Liver (tissue), 9 donors: Measurements from ENCODE around the gene KANSL3. TPM values are rescaled to one million over a fixed set of nuclear protein-coding genes. Genes with fewer than 3 reads are reported as not detected.

ENCODE experiments used
- DNase-seq: peaks from one replicate; pipeline ENCODE4 v3.0.0-alpha.2; 2017; ENCODE audit warnings: low spot score
- H3K27ac ChIP-seq, 2 donors: one replicate each; pipeline ENCODE4 v1.7.0; 2013; ENCODE audit warnings: inconsistent platforms in 2 of 2, low read length in 2 of 2, control low read depth in 1 of 2, low read depth in 1 of 2, mild to moderate bottlenecking in 1 of 2
- H3K27me3 ChIP-seq, 4 donors: one replicate each; pipeline versions ENCODE4 v1.6.1 to v1.7.0; 2013; ENCODE audit warnings: low read length in 3 of 4, inconsistent platforms in 1 of 4, mild to moderate bottlenecking in 1 of 4, moderate library complexity in 1 of 4; ENCODE audit not compliant: control insufficient read depth in 4 of 4, insufficient read depth in 4 of 4
- H3K36me3 ChIP-seq, 4 donors: one replicate each; pipeline versions ENCODE4 v1.6.1 to v1.7.0; 2013; ENCODE audit warnings: low read length in 3 of 4, mild to moderate bottlenecking in 3 of 4, low read depth in 1 of 4, moderate library complexity in 1 of 4; ENCODE audit not compliant: control insufficient read depth in 4 of 4, insufficient read depth in 3 of 4
- H3K4me1 ChIP-seq, 4 donors: one replicate each; pipeline versions ENCODE4 v1.6.1 to v1.7.0; 2013; ENCODE audit warnings: low read length in 3 of 4, mild to moderate bottlenecking in 3 of 4, moderate library complexity in 1 of 4; ENCODE audit not compliant: control insufficient read depth in 4 of 4, insufficient read depth in 4 of 4
- H3K4me3 ChIP-seq, 3 donors: one replicate each; pipeline versions ENCODE4 v1.6.1 to v1.7.0; 2013; ENCODE audit warnings: low read length in 3 of 3, control low read depth in 1 of 3, low read depth in 1 of 3, mild to moderate bottlenecking in 1 of 3
- H3K9ac ChIP-seq, 2 donors: one replicate each; pipeline ENCODE4 v1.7.0; 2013; ENCODE audit warnings: low read length in 2 of 2, mild to moderate bottlenecking in 2 of 2, moderate library complexity in 2 of 2, control low read depth in 1 of 2, low read depth in 1 of 2
- H3K9me3 ChIP-seq, 4 donors: one replicate each; pipeline versions ENCODE4 v1.6.1 to v1.7.0; 2013; ENCODE audit warnings: low read length in 3 of 4; ENCODE audit not compliant: control insufficient read depth in 4 of 4
- ATF3 ChIP-seq: IDR thresholded peaks from 2 replicates; pipeline ENCODE4 v1.6.1; 2016; ENCODE audit warnings: antibody characterized with exemption
- CTCF ChIP-seq: fragments of 150-350 bp; IDR thresholded peaks from 2 replicates; pipeline ENCODE4 v1.5.1; 2017; ENCODE audit warnings: improper control_type of control experiment, low read depth, low read length; ENCODE audit not compliant: missing input control
- EGR1 ChIP-seq, 2 donors: IDR thresholded peaks; 2 replicates each; pipeline ENCODE4 v1.6.1; 2016 to 2018; ENCODE audit warnings: antibody characterized with exemption in 2 of 2, low read depth in 2 of 2
- FOXA1 ChIP-seq: IDR thresholded peaks from 2 replicates; pipeline ENCODE4 v1.6.1; 2016; ENCODE audit warnings: antibody characterized with exemption
- GABPA ChIP-seq, 2 donors: IDR thresholded peaks in 1 of 2; conservative IDR thresholded peaks in 1 of 2; 2 replicates each; pipeline ENCODE4 v1.6.1; 2016; ENCODE audit warnings: antibody characterized with exemption in 2 of 2, mild to moderate bottlenecking in 1 of 2, moderate library complexity in 1 of 2
- HNF4A ChIP-seq, 2 donors: conservative IDR thresholded peaks; 2 replicates each; pipeline ENCODE4 v1.6.1; 2016; ENCODE audit warnings: antibody characterized with exemption in 2 of 2, mild to moderate bottlenecking in 2 of 2
- HNF4G ChIP-seq: IDR thresholded peaks from 2 replicates; pipeline ENCODE4 v1.6.1; 2016; ENCODE audit warnings: antibody characterized with exemption
- MAX ChIP-seq: IDR thresholded peaks from 2 replicates; pipeline ENCODE4 v1.6.1; 2016; ENCODE audit warnings: antibody characterized with exemption
- NR2F2 ChIP-seq: IDR thresholded peaks from 2 replicates; pipeline ENCODE4 v1.6.1; 2016; ENCODE audit warnings: antibody characterized with exemption
- RAD21 ChIP-seq, 2 donors: IDR thresholded peaks; 2 replicates each; pipeline ENCODE4 v1.6.1; 2016; ENCODE audit warnings: antibody characterized with exemption in 2 of 2, mild to moderate bottlenecking in 2 of 2
- REST ChIP-seq: IDR thresholded peaks from 2 replicates; pipeline ENCODE4 v1.6.1; 2016; ENCODE audit warnings: antibody characterized with exemption, mild to moderate bottlenecking
- SP1 ChIP-seq: IDR thresholded peaks from 2 replicates; pipeline ENCODE4 v1.6.1; 2018; ENCODE audit warnings: antibody characterized with exemption, mild to moderate bottlenecking
- TAF1 ChIP-seq: conservative IDR thresholded peaks from 2 replicates; pipeline ENCODE4 v1.6.1; 2016; ENCODE audit warnings: antibody characterized with exemption, mild to moderate bottlenecking
- YY1 ChIP-seq: IDR thresholded peaks from 2 replicates; pipeline ENCODE4 v1.6.1; 2016; ENCODE audit warnings: antibody characterized with exemption, mild to moderate bottlenecking
- WGBS: extraction: QIAGEN DNeasy Blood & Tissue Kit; methylation state at CpG from one replicate; pipeline ENCODE4 v1.1.7; 2013; 5-methylcytosine and 5-hydroxymethylcytosine counted together
- polyA plus RNA-seq, 2 donors: library from polyadenylated mRNA; stranded (reverse) in 1 of 2; unstranded in 1 of 2; fragments of 200-250 nt in 1 of 2; fragments of >200 nt in 1 of 2; fragmentation: Nextera tagmentation in 1 of 2; extraction: Ambion mirVana in 1 of 2; gene quantifications; one replicate each; pipeline versions ENCODE4 v1.2.1 to v1.2.3, GENCODE V29; 2013 to 2015
- total RNA-seq, 2 donors: library from RNA; depleted of rRNA; stranded (reverse); fragments of >200 nt; gene quantifications; one replicate each; pipeline ENCODE4 v1.2.3, GENCODE V29; 2014
- donor health status: healthy.
- donor health status: healthy.
- donor health status: healthy.
- donor health status: healthy.
- donor health status: healthy.

KANSL3 gene
- total and polyA plus RNA-seq, 4 donors, result 8.3 to 30.5 (median 18.6) TPM

GRCh38 chr2:96617012-96617411, 21.1 kb downstream of the KANSL3 start:
- Histone ChIP-seq H3K9ac (no peak overlapping the region), H3K9me3 (no peaks in the 10 kb centered on the region), H3K4me1 (peaks cover 6 to 15% (median 9%) of the 10 kb centered on the region in 4 donors), H3K27ac (no peak overlapping the region), H3K4me3 (no peak overlapping the region), H3K36me3 (peaks cover 6 to 25% (median 15%) of the 10 kb centered on the region in 4 donors), H3K27me3 (no peaks in the 10 kb centered on the region)
- TF ChIP-seq MAX, result no peak
- WGBS, result 93% methylated on average over 4 of the region's 4 CpGs
- no peak for DNase-seq

GRCh38 chr2:96616535-96616934, 21.6 kb downstream of the KANSL3 start:
- no peak overlapping the region for H3K4me3 ChIP-seq
- no peak for DNase-seq
- no peak for TF ChIP-seq SP1
- TF ChIP-seq YY1, result no peak
- no peak for TF ChIP-seq EGR1 (IDR thresholded peaks at IDR 0.05; ENCODE audit: low read depth in 2 of 2)
- TF ChIP-seq RAD21 (IDR thresholded peaks at IDR 0.05), result no peak
- no peak for TF ChIP-seq FOXA1
- TF ChIP-seq TAF1, result no peak
- no peak for TF ChIP-seq GABPA (IDR thresholded peaks at IDR 0.05 in 1 of 2, conservative IDR thresholded peaks at IDR 0.05 in 1 of 2)
- no peak for TF ChIP-seq REST
- no peak for TF ChIP-seq NR2F2
- TF ChIP-seq CTCF, result no peak
- TF ChIP-seq MAX, result no peak
- no peak for TF ChIP-seq HNF4A (conservative IDR thresholded peaks at IDR 0.05)
- TF ChIP-seq HNF4G, result no peak
- no peak for TF ChIP-seq ATF3
- no peaks in the 10 kb centered on the region for H3K27me3 ChIP-seq
- H3K9me3 ChIP-seq, result no peaks in the 10 kb centered on the region
- no peak overlapping the region for H3K27ac ChIP-seq
- H3K4me1 ChIP-seq, result peaks cover 6 to 15% (median 9%) of the 10 kb centered on the region in 4 donors
- H3K36me3 ChIP-seq, result peaks cover 6 to 28% (median 17%) of the 10 kb centered on the region in 4 donors
- 91% methylated on average over 6 of the region's 6 CpGs for WGBS
- H3K9ac ChIP-seq, result no peak overlapping the region
